HepG2 (cell line): Measurements from ENCODE around the gene WDR93. TPM values are rescaled to one million over a fixed set of nuclear protein-coding genes. Genes with fewer than 3 reads are reported as not detected.

Experiments used
- ATAC-seq: fragments of 200-7000 bp; cut with Tn5 transposase; 3 replicates; pipeline ENCODE4 v1.9.1; 2020; ENCODE audit warnings: mild to moderate bottlenecking, moderate library complexity
- BruUV-seq: library from RNA; stranded (reverse); fragments of 400-500 nt; replicated peaks from 2 replicates; lab custom pipeline; 2021; lab: Mats Ljungman, UMichigan
- CTCF ChIA-PET: fragments of 300-600 bp; formaldehyde crosslinking; extraction: SDS; loops from one replicate; lab custom pipeline; 2021; ENCODE audit warnings: low total read pairs, inconsistent platforms, low intra/inter-chr PET ratio; lab: Yijun Ruan, JAX
- POLR2A ChIA-PET: fragments of 350-600 bp; sonication (Branson Sonifier 250); formaldehyde crosslinking; loops from one replicate; lab custom pipeline; 2020; ENCODE audit warnings: antibody characterized with exemption, inconsistent platforms; lab: Yijun Ruan, JAX
- DNase-seq: peaks from one replicate; pipeline ENCODE4 v3.0.0-alpha.2; 2015; ENCODE audit warnings: low spot score
- FAIRE-seq: peaks from 3 replicates; lab custom pipeline; 2011; peaks lifted over from hg19 to GRCh38; lab: Jason Lieb, UNC
- H2AFZ ChIP-seq: one replicate; pipeline ENCODE4 v1.6.1; 2011; ENCODE audit warnings: low read length, inconsistent platforms
- H3K27ac ChIP-seq: fragments of 300-600 bp; 3 replicates; pipeline ENCODE4 v1.8.0; 2011; ENCODE audit warnings: mixed run types, mild to moderate bottlenecking, mixed read lengths, low read length, inconsistent platforms; ENCODE audit not compliant: insufficient read depth; ENCODE audit errors: extremely low read length
- H3K27me3 ChIP-seq, 2 experiments: fragments of 200-600 bp in 1 of 2; 2 replicates in 1 of 2; 3 replicates in 1 of 2; pipeline versions ENCODE4 v1.6.0 to v1.8.0; 2011; ENCODE audit warnings: low read length in 2 of 2, mild to moderate bottlenecking in 2 of 2, moderate library complexity in 2 of 2, inconsistent platforms in 1 of 2; ENCODE audit not compliant: insufficient read depth in 2 of 2, control insufficient read depth in 1 of 2
- H3K36me3 ChIP-seq, 2 experiments: fragments of 200-600 bp in 1 of 2; replicated peaks in 1 of 2; 2 replicates in 1 of 2; 3 replicates in 1 of 2; pipeline versions ENCODE4 v1.5.1 to v1.8.0; 2011; ENCODE audit warnings: low read length in 2 of 2, inconsistent platforms in 1 of 2; ENCODE audit not compliant: insufficient read depth in 2 of 2, control insufficient read depth in 1 of 2
- H3K4me1 ChIP-seq: 2 replicates; pipeline ENCODE4 v1.5.1; 2012; ENCODE audit warnings: low read length, inconsistent platforms; ENCODE audit not compliant: insufficient read depth
- H3K4me2 ChIP-seq: 2 replicates; pipeline ENCODE4 v1.6.0; 2011; ENCODE audit warnings: low read depth, low read length, inconsistent platforms
- H3K4me3 ChIP-seq, 3 experiments: fragments of 200-600 bp in 1 of 3; sonication (generic), shearing (Covaris generic) in 1 of 3; replicated peaks in 1 of 3; 2 replicates each; pipeline ENCODE4 v1.5.1; 2011 to 2016; ENCODE audit warnings: low read length in 3 of 3, inconsistent platforms in 2 of 3, low read depth in 2 of 3, mild to moderate bottlenecking in 2 of 3, control low read depth in 1 of 3, mixed read lengths in 1 of 3; ENCODE audit not compliant: insufficient read depth in 1 of 3
- H3K79me2 ChIP-seq: one replicate; pipeline ENCODE4 v1.6.1; 2011; ENCODE audit warnings: low read length, inconsistent platforms; ENCODE audit not compliant: insufficient read depth
- H3K9ac ChIP-seq: 2 replicates; pipeline ENCODE4 v1.6.0; 2011; ENCODE audit warnings: mild to moderate bottlenecking, low read depth, low read length, inconsistent platforms; ENCODE audit not compliant: insufficient read depth
- H3K9me3 ChIP-seq: 2 replicates; pipeline ENCODE4 v1.5.1; 2012; ENCODE audit warnings: mild to moderate bottlenecking, low read length
- H4K20me1 ChIP-seq: 2 replicates; pipeline ENCODE4 v1.6.0; 2011; ENCODE audit warnings: inconsistent platforms, mild to moderate bottlenecking, low read length, moderate library complexity; ENCODE audit not compliant: insufficient read depth
- BRD4 ChIP-seq: sonication (generic); formaldehyde crosslinking; IDR thresholded peaks from 2 replicates; pipeline ENCODE4 v1.4.0; 2020; ENCODE audit warnings: missing genetic modification reagents
- ELF3 ChIP-seq: IDR thresholded peaks from 2 replicates; pipeline ENCODE4 v1.6.1; 2016; ENCODE audit warnings: missing genetic modification reagents, missing compliant biosample characterization
- MTA1 ChIP-seq: sonication (generic); formaldehyde crosslinking; IDR thresholded peaks from 2 replicates; pipeline ENCODE4 v1.4.0; 2020; ENCODE audit warnings: missing genetic modification reagents, mild to moderate bottlenecking, borderline replicate concordance
- NR3C1 ChIP-seq: sonication (generic); formaldehyde crosslinking; IDR thresholded peaks from 2 replicates; pipeline ENCODE4 v1.4.0; 2020; ENCODE audit warnings: missing genetic modification reagents
- RAD51 ChIP-seq: fragments of 450-650 bp; IDR thresholded peaks from 2 replicates; pipeline ENCODE4 v1.6.1; 2016; ENCODE audit warnings: borderline replicate concordance
- RFXANK ChIP-seq: IDR thresholded peaks from 2 replicates; pipeline ENCODE4 v1.6.1; 2016
- SMARCC2 ChIP-seq: fragments of 450-650 bp; IDR thresholded peaks from 2 replicates; pipeline ENCODE4 v1.6.1; 2017; ENCODE audit warnings: antibody characterized with exemption, mild to moderate bottlenecking
- TSC22D2 ChIP-seq: sonication (generic); formaldehyde crosslinking; IDR thresholded peaks from 2 replicates; pipeline ENCODE4 v1.5.1; 2020; ENCODE audit warnings: missing genetic modification reagents, mild to moderate bottlenecking, borderline replicate concordance
- ZNF709 ChIP-seq: sonication (generic); formaldehyde crosslinking; IDR thresholded peaks from 2 replicates; pipeline ENCODE4 v1.5.0; 2020; ENCODE audit warnings: mild to moderate bottlenecking, missing genetic modification reagents
- ZNF768 ChIP-seq: sonication (generic); formaldehyde crosslinking; IDR thresholded peaks from 2 replicates; pipeline ENCODE4 v1.4.0; 2020; ENCODE audit warnings: missing genetic modification reagents
- WGBS: methylation state at CpG from one replicate; pipeline ENCODE4 v1.1.6; 2017; ENCODE audit warnings: low lambda C conversion rate; 5-methylcytosine and 5-hydroxymethylcytosine counted together
- in situ Hi-C: cut with HindIII; loops from 2 replicates; pipeline ENCODE4 v1.10.0; 2017; ENCODE audit warnings: low pct_unique_long_range_greater_than_20kb; ENCODE audit not compliant: extremely low pct_ligation_motif_present
- intact Hi-C: fragments of 100-400 bp; cut with micrococcal nuclease; formaldehyde crosslinking; loops from one replicate; pipeline ENCODE4 v1.10.0; 2022; ENCODE audit not compliant: unreplicated experiment
- polyA plus RNA-seq, 8 experiments: library from polyadenylated mRNA; depleted of rRNA in 3 of 8; stranded (reverse) in 7 of 8; unstranded in 1 of 8; fragments of >200 nt; fragmentation: Illumina TruSeq in 4 of 8; extraction: Trizol in 4 of 8; gene quantifications; 2 replicates each; pipeline versions ENCODE4 v1.2.1 to v1.2.3, GENCODE V29; 2011 to 2016; ENCODE audit warnings: low read depth in 4 of 8, missing spikeins in 1 of 8, mixed read lengths in 1 of 8; ENCODE audit not compliant: insufficient read depth in 1 of 8
- total RNA-seq, 5 experiments: library from RNA; depleted of rRNA; stranded (reverse); fragments of >200 nt; fragmentation: Illumina TruSeq; extraction: Trizol; gene quantifications; 2 replicates each; pipeline ENCODE4 v1.2.3, GENCODE V29; 2016; ENCODE audit warnings: low read depth in 1 of 5
- TF ChIP-seq, protein P1 (sequence below): IDR thresholded peaks from 2 replicates; pipeline ENCODE4 v1.6.1; 2016; ENCODE audit warnings: missing compliant biosample characterization, missing genetic modification reagents, borderline replicate concordance
- TF ChIP-seq, protein P2 (sequence below): sonication (generic); formaldehyde crosslinking; IDR thresholded peaks from 2 replicates; pipeline ENCODE4 v1.4.0; 2020; ENCODE audit warnings: mild to moderate bottlenecking, missing genetic modification reagents

The WDR93 gene
- total and polyA plus RNA-seq, 2 of the 13 experiments (the other 11 are each of a cell fraction or from before 2014, with no cell fraction given) = 0.07 TPM; not detected in 1

DNA sequence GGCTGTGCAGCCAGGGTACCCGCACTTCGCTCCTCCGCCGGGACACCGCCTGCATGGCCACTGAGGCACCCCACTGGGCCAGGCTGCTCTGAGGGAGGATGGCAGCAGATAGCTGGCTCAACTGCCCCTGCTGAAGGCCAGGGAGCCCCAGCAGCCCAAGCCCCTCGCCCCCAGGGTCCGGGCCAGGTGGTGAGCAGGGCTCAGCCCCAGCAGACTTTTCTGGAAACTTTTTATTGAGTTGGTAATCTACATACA, 23.0 kb upstream of the WDR93 start:
- Histone ChIP-seq H3K79me2 (no peaks in the 10 kb centered on the region), H3K27ac (no peak overlapping the region), H3K9me3 (no peaks in the 10 kb centered on the region), H2AFZ (no peak overlapping the region), H4K20me1 (no peaks in the 10 kb centered on the region), H3K36me3 (no peaks in the 10 kb centered on the region), H3K4me3 (no peak overlapping the region), H3K4me1 (peaks cover 25% of the 10 kb centered on the region), H3K9ac (no peak overlapping the region), H3K27me3 (peaks cover 0 to 1% of the 10 kb centered on the region in 2 experiments; a peak in 1 of 5 replicates), H3K4me2 (no peak overlapping the region)
- ChIA-PET CTCF (no interaction called here), POLR2A (no interaction called here)
- no peak for FAIRE-seq
- no peak for ATAC-seq
- BruUV-seq = no TSS peak
- DNase-seq = no peak
- 98% methylated on average over 5 of the region's 7 CpGs for WGBS
- TF ChIP-seq SMARCC2 (no peak), ELF3 (no peak), ZNF709 (CRISPR knock-in tag) (no peak), RFXANK (CRISPR knock-in tag) (no peak), MTA1 (CRISPR knock-in tag) (no peak), RAD51 (no peak), TSC22D2 (CRISPR knock-in tag) (no peak), NR3C1 (CRISPR knock-in tag) (no peak), BRD4 (CRISPR knock-in tag) (no peak), ZNF768 (CRISPR knock-in tag) (no peak)
- TF ChIP-seq, protein P1, sequence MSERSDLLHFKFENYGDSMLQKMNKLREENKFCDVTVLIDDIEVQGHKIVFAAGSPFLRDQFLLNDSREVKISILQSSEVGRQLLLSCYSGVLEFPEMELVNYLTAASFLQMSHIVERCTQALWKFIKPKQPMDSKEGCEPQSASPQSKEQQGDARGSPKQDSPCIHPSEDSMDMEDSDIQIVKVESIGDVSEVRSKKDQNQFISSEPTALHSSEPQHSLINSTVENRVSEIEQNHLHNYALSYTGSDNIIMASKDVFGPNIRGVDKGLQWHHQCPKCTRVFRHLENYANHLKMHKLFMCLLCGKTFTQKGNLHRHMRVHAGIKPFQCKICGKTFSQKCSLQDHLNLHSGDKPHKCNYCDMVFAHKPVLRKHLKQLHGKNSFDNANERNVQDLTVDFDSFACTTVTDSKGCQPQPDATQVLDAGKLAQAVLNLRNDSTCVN (CRISPR knock-in tag) = no peak
- TF ChIP-seq, protein P2, sequence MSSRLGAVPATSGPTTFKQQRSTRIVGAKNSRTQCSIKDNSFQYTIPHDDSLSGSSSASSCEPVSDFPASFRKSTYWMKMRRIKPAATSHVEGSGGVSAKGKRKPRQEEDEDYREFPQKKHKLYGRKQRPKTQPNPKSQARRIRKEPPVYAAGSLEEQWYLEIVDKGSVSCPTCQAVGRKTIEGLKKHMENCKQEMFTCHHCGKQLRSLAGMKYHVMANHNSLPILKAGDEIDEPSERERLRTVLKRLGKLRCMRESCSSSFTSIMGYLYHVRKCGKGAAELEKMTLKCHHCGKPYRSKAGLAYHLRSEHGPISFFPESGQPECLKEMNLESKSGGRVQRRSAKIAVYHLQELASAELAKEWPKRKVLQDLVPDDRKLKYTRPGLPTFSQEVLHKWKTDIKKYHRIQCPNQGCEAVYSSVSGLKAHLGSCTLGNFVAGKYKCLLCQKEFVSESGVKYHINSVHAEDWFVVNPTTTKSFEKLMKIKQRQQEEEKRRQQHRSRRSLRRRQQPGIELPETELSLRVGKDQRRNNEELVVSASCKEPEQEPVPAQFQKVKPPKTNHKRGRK (CRISPR knock-in tag) = no peak
- in situ Hi-C loops = no loop called here
- intact Hi-C loops = no loop called here
